ENCODE data around the gene MPDZ.

MPDZ gene

GRCh38 chr9:13166996-13167395 lies 112.5 kb downstream of the MPDZ start:
- no peak overlapping the region for H3K9ac ChIP-seq (ENCODE audit: low read depth, low read length)
- no peaks in the 10 kb centered on the region for H3K27me3 ChIP-seq (ENCODE audit: insufficient read depth, low read length, poor library complexity)
- no peaks in the 10 kb centered on the region for H4K20me1 ChIP-seq (ENCODE audit: insufficient read depth, low read length)
- ATAC-seq (ENCODE audit: insufficient read depth, low read depth) (no peak), DNase-seq (no peak)
- H3K79me2 ChIP-seq (ENCODE audit: insufficient read depth, low read length), result no peaks in the 10 kb centered on the region
- no peaks in the 10 kb centered on the region for H3K4me1 ChIP-seq (ENCODE audit: insufficient read depth, low read length)
- no peak overlapping the region for H3K27ac ChIP-seq (ENCODE audit: low read length)
- H2AFZ ChIP-seq (ENCODE audit: low read depth, low read length), result no peak overlapping the region
- no peaks in the 10 kb centered on the region for H3K9me3 ChIP-seq (ENCODE audit: insufficient read depth, low read length, severe bottlenecking)
- H3K4me2 ChIP-seq (ENCODE audit: insufficient read depth, low read length), result no peak overlapping the region
- TF ChIP-seq CTCF (IDR thresholded peaks at IDR 0.05; ENCODE audit: borderline replicate concordance, extremely low read depth, low read length, poor library complexity, severe bottlenecking) (no peak), EZH2 (IDR thresholded peaks at IDR 0.05; ENCODE audit: borderline replicate concordance, low read depth, low read length, severe bottlenecking) (no peak)
- no peak overlapping the region for H3K4me3 ChIP-seq (ENCODE audit: low read depth in 1 of 2, low read length in 2 of 2)
- H3K36me3 ChIP-seq (ENCODE audit: insufficient read depth, low read length), result no peaks in the 10 kb centered on the region

- no peaks in the 10 kb centered on the region for H3K79me2 ChIP-seq (ENCODE audit: insufficient read depth, low read length)
These were observed 113.5 kb downstream of the MPDZ start for GRCh38 chr9:13165956-13166355.

GRCh38 chr9:13165236-13165945 lies 114.1 kb downstream of the MPDZ start:
- ATAC-seq (ENCODE audit: insufficient read depth, low read depth), result no peak
- H3K4me1 ChIP-seq (ENCODE audit: insufficient read depth, low read length), result no peaks in the 10 kb centered on the region
- no peak for DNase-seq

More at GRCh38 chr9:13165956-13166355, 113.5 kb downstream of the MPDZ start:
- no peaks in the 10 kb centered on the region for H3K4me1 ChIP-seq (ENCODE audit: insufficient read depth, low read length)
- no peaks in the 10 kb centered on the region for H4K20me1 ChIP-seq (ENCODE audit: insufficient read depth, low read length)
- TF ChIP-seq CTCF (IDR thresholded peaks at IDR 0.05; ENCODE audit: borderline replicate concordance, extremely low read depth, low read length, poor library complexity, severe bottlenecking) (no peak), EZH2 (IDR thresholded peaks at IDR 0.05; ENCODE audit: borderline replicate concordance, low read depth, low read length, severe bottlenecking) (no peak)
- H3K27ac ChIP-seq (ENCODE audit: low read length), result no peak overlapping the region
- no peaks in the 10 kb centered on the region for H3K9me3 ChIP-seq (ENCODE audit: insufficient read depth, low read length, severe bottlenecking)
- H3K4me2 ChIP-seq (ENCODE audit: insufficient read depth, low read length), result no peak overlapping the region
- ATAC-seq (ENCODE audit: insufficient read depth, low read depth) (no peak), DNase-seq (no peak)
- no peak overlapping the region for H2AFZ ChIP-seq (ENCODE audit: low read depth, low read length)
- H3K27me3 ChIP-seq (ENCODE audit: insufficient read depth, low read length, poor library complexity), result no peaks in the 10 kb centered on the region
- no peaks in the 10 kb centered on the region for H3K36me3 ChIP-seq (ENCODE audit: insufficient read depth, low read length)
- no peak overlapping the region for H3K4me3 ChIP-seq (ENCODE audit: low read depth in 1 of 2, low read length in 2 of 2)
- H3K9ac ChIP-seq (ENCODE audit: low read depth, low read length), result no peak overlapping the region

More at GRCh38 chr9:13165236-13165945, 114.1 kb downstream of the MPDZ start:
- Histone ChIP-seq H2AFZ (ENCODE audit: low read depth, low read length) (no peak overlapping the region), H3K9me3 (ENCODE audit: insufficient read depth, low read length, severe bottlenecking) (no peaks in the 10 kb centered on the region), H3K27me3 (ENCODE audit: insufficient read depth, low read length, poor library complexity) (no peaks in the 10 kb centered on the region), H3K27ac (ENCODE audit: low read length) (no peak overlapping the region), H3K4me2 (ENCODE audit: insufficient read depth, low read length) (no peak overlapping the region), H3K79me2 (ENCODE audit: insufficient read depth, low read length) (no peaks in the 10 kb centered on the region), H3K4me3 (ENCODE audit: low read depth in 1 of 2, low read length in 2 of 2) (no peak overlapping the region), H4K20me1 (ENCODE audit: insufficient read depth, low read length) (no peaks in the 10 kb centered on the region), H3K9ac (ENCODE audit: low read depth, low read length) (no peak overlapping the region), H3K36me3 (ENCODE audit: insufficient read depth, low read length) (no peaks in the 10 kb centered on the region)
- TF ChIP-seq CTCF (IDR thresholded peaks at IDR 0.05; ENCODE audit: borderline replicate concordance, extremely low read depth, low read length, poor library complexity, severe bottlenecking) (no peak), EZH2 (IDR thresholded peaks at IDR 0.05; ENCODE audit: borderline replicate concordance, low read depth, low read length, severe bottlenecking) (no peak)
